D721Med (cell line): ENCODE results near the gene IL27RA.
"Not testable (repeated sequence)": the region's sequence is repeated elsewhere in the genome, so short reads cannot be mapped to it uniquely, and the experiment has no call there.

Experiments
- DNase-seq: peaks from one replicate; pipeline ENCODE4 v3.0.0; 2011; ENCODE audit warnings: low spot score; ENCODE audit not compliant: insufficient read length
- FAIRE-seq: peaks from 2 replicates; lab custom pipeline; 2011; peaks lifted over from hg19 to GRCh38; lab: Jason Lieb, UNC
- TF ChIP-seq, protein P1 (sequence below): IDR thresholded peaks from 2 replicates; pipeline ENCODE4 v1.5.1; 2012; ENCODE audit warnings: mild to moderate bottlenecking, control low read depth; ENCODE audit not compliant: insufficient read depth; ENCODE audit errors: missing control alignments

The IL27RA gene

DNA sequence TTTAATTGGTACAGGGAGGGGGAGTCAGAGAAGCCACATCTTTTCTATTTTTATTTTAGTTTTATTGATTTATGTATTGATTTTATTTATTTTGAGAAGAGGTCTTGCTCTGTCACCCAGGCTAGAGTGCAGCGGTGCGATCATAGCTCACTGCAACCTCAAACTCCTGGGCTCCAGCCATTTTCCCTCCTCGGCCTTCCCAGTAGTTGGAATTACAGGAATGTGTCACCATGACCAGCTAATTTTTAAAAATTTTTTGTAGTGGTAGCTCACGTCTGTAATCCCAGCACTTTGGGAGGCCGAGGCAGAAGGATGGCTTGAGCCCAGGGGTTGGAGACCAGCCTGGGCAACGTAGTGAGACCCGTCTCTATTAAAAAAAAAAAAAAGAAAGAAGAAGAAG is 4.1 kb downstream of the IL27RA start:
- DNase-seq (no peak), FAIRE-seq (no peak)
- TF ChIP-seq, protein P1, sequence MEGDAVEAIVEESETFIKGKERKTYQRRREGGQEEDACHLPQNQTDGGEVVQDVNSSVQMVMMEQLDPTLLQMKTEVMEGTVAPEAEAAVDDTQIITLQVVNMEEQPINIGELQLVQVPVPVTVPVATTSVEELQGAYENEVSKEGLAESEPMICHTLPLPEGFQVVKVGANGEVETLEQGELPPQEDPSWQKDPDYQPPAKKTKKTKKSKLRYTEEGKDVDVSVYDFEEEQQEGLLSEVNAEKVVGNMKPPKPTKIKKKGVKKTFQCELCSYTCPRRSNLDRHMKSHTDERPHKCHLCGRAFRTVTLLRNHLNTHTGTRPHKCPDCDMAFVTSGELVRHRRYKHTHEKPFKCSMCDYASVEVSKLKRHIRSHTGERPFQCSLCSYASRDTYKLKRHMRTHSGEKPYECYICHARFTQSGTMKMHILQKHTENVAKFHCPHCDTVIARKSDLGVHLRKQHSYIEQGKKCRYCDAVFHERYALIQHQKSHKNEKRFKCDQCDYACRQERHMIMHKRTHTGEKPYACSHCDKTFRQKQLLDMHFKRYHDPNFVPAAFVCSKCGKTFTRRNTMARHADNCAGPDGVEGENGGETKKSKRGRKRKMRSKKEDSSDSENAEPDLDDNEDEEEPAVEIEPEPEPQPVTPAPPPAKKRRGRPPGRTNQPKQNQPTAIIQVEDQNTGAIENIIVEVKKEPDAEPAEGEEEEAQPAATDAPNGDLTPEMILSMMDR, result no peak

DNA sequence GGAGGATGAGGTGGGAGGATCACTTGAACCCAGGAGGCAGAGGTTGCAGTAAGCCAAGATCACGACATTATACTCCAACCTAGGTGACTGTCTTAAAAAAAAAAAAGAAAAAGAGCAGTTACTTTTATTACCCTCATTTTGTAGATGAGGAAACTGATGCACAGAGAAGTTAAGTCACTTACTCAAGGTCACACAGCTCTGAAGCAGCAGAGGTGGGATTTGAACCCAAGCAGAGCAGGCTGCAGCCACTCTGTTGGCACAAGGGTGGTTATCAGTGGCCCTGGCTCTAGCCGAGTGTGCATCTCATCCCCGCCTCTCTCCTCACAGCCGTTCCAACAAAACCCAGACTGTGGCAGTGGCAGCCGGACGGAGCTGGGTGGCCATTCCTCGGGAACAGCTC is 7.6 kb downstream of the IL27RA start:
- FAIRE-seq (no peak), DNase-seq (no peak)
- TF ChIP-seq, protein P1, result no peak

DNA sequence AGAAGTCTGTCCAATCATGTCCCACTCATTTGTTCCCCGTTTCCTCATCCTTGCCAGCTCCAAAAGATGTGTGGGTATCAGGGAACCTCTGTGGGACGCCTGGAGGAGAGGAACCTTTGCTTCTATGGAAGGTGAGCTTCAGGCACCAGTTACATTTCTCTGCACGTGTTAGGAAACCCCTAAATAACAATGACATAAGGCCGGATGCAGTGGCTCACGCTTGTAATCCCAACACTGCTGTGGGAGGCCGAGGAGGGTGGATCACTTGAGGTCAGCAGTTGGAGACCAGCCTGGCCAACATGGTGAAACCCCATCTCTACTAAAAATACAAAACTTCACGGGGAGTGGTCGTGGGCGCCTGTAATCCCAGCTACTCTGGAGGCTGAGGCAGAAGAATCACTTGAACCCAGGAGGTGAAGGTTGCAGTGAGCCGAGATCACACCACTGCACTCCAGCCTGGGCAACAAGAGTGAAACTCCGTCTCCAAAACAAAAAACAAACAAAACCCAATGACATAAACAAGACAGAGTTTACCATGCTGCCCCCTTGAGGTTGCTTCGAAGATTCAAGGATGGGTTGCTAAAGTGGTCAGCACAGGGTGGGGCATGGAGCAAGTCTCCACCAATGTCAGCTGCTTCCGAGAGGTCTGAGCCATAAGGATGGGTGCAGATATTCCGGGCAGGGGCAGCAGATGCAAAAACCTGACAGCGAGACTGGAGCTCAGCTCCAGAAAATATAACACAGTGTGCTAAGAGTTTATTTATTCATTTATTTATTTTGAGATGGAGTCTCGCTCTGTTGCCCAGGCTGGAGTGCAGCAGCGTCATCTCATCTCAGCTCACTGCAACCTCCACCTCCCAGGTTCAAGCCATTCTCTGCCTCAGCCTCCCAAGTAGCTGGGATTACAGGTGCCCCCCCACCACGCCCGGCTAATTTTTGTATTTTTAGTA is 11.4 kb downstream of the IL27RA start:
- not testable (repeated sequence) for FAIRE-seq
- TF ChIP-seq, protein P1, result peak; percentile 44

DNA sequence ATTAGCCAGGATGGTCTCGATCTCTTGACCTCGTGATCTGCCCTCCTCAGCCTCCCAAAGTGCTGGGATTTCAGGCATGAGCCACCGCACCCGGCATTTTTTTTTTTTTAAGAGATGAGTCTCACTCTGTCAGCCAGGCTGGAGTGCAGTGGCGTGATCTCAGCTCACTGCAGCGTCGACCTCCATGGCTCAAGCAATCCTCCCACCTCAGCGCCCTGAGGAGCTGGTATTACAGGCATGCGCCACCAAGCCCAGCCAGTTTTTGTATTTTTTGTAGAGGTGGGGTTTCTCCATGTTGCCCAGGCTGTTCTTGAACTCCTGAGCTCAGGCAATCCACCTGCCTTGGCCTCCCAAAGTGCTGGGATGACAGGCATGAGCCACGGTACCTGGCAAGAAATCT is 16.3 kb downstream of the IL27RA start:
- not testable (repeated sequence) for FAIRE-seq, DNase-seq

More for the DNA sequence above, 11.4 kb downstream of the IL27RA start:
- DNase-seq, result peak; percentile 60

DNA sequence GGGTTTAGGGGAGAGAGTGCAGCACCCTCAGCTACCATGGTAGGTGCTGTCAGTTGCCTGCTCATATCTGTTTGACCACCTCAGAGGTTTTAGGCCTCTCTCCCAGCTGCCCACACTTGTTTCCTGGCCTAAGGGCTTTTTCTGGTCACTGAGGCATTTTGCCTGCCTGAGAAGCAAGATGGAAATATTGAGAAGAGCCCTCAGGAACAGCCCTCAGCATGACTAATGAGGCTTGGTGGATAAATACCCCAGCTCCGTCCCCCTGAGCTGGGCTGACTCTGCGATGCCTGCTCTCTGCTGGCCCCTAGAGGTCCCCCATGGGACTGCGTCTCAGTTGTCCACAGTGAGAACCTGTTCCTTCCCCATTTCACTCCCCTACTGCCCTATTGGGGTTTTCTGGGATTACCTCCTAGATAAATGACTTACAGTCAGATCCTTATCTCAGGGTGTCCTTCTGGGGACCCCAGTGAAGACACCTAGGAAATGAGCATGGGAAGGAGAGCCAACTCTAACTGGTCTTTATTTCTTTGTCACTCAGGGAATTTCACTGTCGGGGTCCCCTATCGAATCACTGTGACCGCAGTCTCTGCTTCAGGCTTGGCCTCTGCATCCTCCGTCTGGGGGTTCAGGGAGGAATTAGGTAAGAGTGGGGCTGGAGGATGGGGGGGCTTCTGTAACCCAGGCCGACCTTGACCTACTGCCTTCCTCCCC is 17.0 kb downstream of the IL27RA start:
- DNase-seq (peak; percentile 82), FAIRE-seq (no peak)
- TF ChIP-seq, protein P1, result peak; percentile 53

DNA sequence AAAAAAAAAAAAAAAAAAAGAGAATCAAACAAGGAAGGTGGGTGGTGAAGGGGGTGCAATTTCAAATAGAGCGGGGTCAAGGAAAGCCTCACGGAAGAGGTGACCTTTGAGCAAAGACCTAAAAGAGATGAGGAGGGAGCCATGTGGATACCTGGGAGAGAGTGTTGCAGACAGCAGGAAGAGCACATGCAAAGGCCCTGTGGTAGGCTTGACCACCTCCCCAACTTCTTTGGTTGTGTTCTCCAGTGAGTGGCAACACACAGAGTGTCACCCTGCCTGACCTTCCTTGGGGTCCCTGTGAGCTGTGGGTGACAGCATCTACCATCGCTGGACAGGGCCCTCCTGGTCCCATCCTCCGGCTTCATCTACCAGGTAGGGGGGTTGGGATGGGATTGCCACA is 18.9 kb downstream of the IL27RA start:
- no peak for DNase-seq
- FAIRE-seq, result no peak

DNA sequence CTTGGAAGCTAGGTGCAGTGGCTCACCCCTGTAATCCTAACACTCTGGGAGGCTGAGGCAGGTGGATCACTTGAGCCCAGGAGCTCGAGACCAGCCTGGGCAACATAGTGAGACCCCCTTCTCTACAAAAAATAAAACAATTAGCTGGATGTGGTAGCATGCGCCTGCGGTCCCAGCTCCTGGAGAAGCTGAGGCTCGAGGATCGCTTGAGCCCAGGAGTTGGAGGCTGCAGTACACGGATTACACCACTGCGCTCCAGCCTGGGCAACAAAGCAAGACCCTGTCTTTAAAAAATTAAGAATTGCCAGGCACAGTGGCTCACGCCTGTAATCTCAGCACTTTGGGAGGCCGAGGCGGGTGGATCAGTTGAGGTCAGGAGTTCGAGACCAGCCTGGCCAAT is 19.4 kb downstream of the IL27RA start:
- FAIRE-seq, result not testable (repeated sequence)

More for the DNA sequence above, 18.9 kb downstream of the IL27RA start:
- TF ChIP-seq, protein P1, result no peak

DNA sequence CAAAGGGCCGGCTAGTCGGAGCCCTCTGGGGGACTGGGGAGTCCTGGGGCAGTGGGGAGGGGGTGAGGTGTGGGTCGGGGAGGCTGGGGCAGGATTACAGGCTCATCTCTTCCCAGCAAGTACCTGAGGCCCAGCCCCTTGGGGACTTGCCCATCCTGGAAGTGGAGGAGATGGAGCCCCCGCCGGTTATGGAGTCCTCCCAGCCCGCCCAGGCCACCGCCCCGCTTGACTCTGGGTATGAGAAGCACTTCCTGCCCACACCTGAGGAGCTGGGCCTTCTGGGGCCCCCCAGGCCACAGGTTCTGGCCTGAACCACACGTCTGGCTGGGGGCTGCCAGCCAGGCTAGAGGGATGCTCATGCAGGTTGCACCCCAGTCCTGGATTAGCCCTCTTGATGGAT is 20.4 kb downstream of the IL27RA start:
- DNase-seq (no peak), FAIRE-seq (no peak)
- TF ChIP-seq, protein P1, result no peak

More for the DNA sequence above, 19.4 kb downstream of the IL27RA start:
- DNase-seq, result not testable (repeated sequence)
